NB4 (cell line): Measurements from ENCODE around the gene MYLK4.

ENCODE experiments used
- MYC ChIP-seq: IDR thresholded peaks from 2 replicates; pipeline ENCODE4 v1.6.1; 2011; ENCODE audit warnings: low read depth, low read length
- POLR2A ChIP-seq: IDR thresholded peaks from 2 replicates; pipeline ENCODE4 v1.6.1; 2011; ENCODE audit warnings: mild to moderate bottlenecking; ENCODE audit not compliant: insufficient read length; ENCODE audit errors: extremely low read depth
- TF ChIP-seq, protein P1 (sequence below): IDR thresholded peaks from one replicate; pipeline ENCODE4 v1.5.1; 2012; ENCODE audit warnings: low read depth, low read length
- TF ChIP-seq, protein P2 (sequence below): IDR thresholded peaks from 2 replicates; pipeline ENCODE4 v1.6.1; 2011; ENCODE audit warnings: low read depth, low read length

DNA sequence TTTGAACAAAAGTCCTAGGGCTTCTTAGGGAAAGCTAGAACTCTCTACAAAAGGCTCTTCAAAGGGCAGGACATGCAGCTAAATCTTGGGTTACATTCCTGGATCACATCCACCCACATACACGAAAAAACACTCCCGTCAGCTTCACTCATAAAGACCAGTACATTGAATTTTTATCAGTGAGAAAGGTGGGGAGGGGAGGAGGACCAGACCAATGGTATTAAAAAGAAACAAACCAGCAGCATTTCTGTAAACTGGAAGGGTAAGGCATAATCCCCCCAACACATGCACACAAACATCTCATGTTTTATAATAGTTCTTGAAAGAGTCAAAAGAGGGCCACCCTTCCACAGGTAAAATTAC lies 31.6 kb downstream of the MYLK4 start:
- TF ChIP-seq, protein P1, sequence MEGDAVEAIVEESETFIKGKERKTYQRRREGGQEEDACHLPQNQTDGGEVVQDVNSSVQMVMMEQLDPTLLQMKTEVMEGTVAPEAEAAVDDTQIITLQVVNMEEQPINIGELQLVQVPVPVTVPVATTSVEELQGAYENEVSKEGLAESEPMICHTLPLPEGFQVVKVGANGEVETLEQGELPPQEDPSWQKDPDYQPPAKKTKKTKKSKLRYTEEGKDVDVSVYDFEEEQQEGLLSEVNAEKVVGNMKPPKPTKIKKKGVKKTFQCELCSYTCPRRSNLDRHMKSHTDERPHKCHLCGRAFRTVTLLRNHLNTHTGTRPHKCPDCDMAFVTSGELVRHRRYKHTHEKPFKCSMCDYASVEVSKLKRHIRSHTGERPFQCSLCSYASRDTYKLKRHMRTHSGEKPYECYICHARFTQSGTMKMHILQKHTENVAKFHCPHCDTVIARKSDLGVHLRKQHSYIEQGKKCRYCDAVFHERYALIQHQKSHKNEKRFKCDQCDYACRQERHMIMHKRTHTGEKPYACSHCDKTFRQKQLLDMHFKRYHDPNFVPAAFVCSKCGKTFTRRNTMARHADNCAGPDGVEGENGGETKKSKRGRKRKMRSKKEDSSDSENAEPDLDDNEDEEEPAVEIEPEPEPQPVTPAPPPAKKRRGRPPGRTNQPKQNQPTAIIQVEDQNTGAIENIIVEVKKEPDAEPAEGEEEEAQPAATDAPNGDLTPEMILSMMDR = no peak
- TF ChIP-seq POLR2A (no peak), MYC (no peak)
- TF ChIP-seq, protein P2, sequence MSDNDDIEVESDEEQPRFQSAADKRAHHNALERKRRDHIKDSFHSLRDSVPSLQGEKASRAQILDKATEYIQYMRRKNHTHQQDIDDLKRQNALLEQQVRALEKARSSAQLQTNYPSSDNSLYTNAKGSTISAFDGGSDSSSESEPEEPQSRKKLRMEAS = no peak
